Tibial nerve (tissue), 4 donors: ENCODE results near the gene PCDH9. TPM values are rescaled to one million over a fixed set of nuclear protein-coding genes. Genes with fewer than 3 reads are reported as not detected.
"Not testable (repeated sequence)": the region's sequence is repeated elsewhere in the genome, so short reads cannot be mapped to it uniquely, and the experiment has no call there.

Source experiments
- DNase-seq, 2 donors: peaks; one replicate each; pipeline ENCODE4 v3.0.0-alpha.2; 2019; ENCODE audit warnings: low spot score in 2 of 2
- H3K27ac ChIP-seq, 4 donors: fragments of 200-600 bp; sonication (generic) in 3 of 4; one replicate each; pipeline ENCODE4 v1.5.1; 2017 to 2019; ENCODE audit warnings: mild to moderate bottlenecking in 1 of 4
- H3K27me3 ChIP-seq, 2 donors: fragments of 200-600 bp; sonication (generic) in 1 of 2; one replicate each; pipeline versions ENCODE4 v1.5.1 to v1.6.0; 2017 to 2019
- H3K36me3 ChIP-seq, 3 donors: fragments of 200-600 bp; sonication (generic); one replicate each; pipeline ENCODE4 v1.5.1; 2018 to 2019
- H3K4me1 ChIP-seq, 4 donors: fragments of 200-600 bp; sonication (generic) in 3 of 4; one replicate each; pipeline ENCODE4 v1.5.1; 2017 to 2019
- H3K4me3 ChIP-seq, 4 donors: fragments of 200-600 bp; sonication (generic) in 3 of 4; one replicate each; pipeline ENCODE4 v1.5.1; 2017 to 2019; ENCODE audit warnings: mild to moderate bottlenecking in 1 of 4, moderate library complexity in 1 of 4
- H3K9me3 ChIP-seq, 4 donors: fragments of 200-600 bp; sonication (generic) in 3 of 4; one replicate each; pipeline ENCODE4 v1.5.1; 2017 to 2019
- EP300 ChIP-seq, 2 donors: sonication (generic); formaldehyde crosslinking; IDR thresholded peaks; one replicate each; pipeline ENCODE4 v1.6.1; 2017; ENCODE audit warnings: antibody characterized with exemption in 2 of 2, mild to moderate bottlenecking in 1 of 2
- POLR2A ChIP-seq, 2 donors: fragments of 450-650 bp; IDR thresholded peaks; one replicate each; pipeline ENCODE4 v1.6.1; 2017; ENCODE audit warnings: antibody characterized with exemption in 2 of 2, mild to moderate bottlenecking in 2 of 2, moderate library complexity in 2 of 2
- WGBS, 2 donors: methylation state at CpG; one replicate each; pipeline ENCODE4 v1.1.5; 2018; 5-methylcytosine and 5-hydroxymethylcytosine counted together
- total RNA-seq, 4 donors: library from RNA; depleted of rRNA; stranded (reverse); fragments of >200 nt; gene quantifications; one replicate each; pipeline ENCODE4 v1.1.0, GENCODE V29; 2016
- TF ChIP-seq, protein P1 (sequence below), 5 experiments: fragments of 200-600 bp in 3 of 5; fragments of 450-650 bp in 2 of 5; sonication (generic) in 3 of 5; IDR thresholded peaks; one replicate each; pipeline ENCODE4 v1.5.1; 2016 to 2019; ENCODE audit warnings: antibody characterized with exemption in 5 of 5, mild to moderate bottlenecking in 3 of 5, moderate library complexity in 2 of 5

The PCDH9 gene
- total RNA-seq, 4 donors from 2014 or later = 11.8 to 28.6 (median 14.4) TPM

DNA sequence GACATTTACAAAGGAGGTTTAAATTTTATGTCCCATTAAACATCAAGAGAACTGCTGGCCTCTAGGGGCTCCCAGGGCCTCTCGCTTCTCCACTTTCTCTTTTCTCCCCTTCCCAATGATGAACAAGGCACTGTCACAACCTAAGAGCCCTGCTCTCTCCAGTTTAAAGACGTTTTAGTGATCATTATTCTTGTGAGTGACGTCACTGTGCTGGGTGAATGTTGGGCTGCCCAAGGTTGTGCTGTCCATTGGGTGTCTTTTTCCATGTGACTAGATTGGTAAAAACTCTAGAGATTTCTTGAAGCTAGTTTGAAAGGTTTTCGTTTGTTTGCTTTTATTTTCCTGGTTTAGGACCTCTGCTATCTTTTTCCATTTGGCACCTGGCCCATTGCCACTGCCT, 602.6 kb downstream of the PCDH9 start:
- Histone ChIP-seq H3K27ac (no peak overlapping the region), H3K4me3 (no peak overlapping the region), H3K9me3 (no peaks in the 10 kb centered on the region), H3K36me3 (no peaks in the 10 kb centered on the region), H3K4me1 (no peaks in the 10 kb centered on the region), H3K27me3 (no peaks in the 10 kb centered on the region)
- 65 to 70% methylated on average over 4 of the region's 4 CpGs for WGBS, 2 donors
- DNase-seq = no peak
- TF ChIP-seq, protein P1, sequence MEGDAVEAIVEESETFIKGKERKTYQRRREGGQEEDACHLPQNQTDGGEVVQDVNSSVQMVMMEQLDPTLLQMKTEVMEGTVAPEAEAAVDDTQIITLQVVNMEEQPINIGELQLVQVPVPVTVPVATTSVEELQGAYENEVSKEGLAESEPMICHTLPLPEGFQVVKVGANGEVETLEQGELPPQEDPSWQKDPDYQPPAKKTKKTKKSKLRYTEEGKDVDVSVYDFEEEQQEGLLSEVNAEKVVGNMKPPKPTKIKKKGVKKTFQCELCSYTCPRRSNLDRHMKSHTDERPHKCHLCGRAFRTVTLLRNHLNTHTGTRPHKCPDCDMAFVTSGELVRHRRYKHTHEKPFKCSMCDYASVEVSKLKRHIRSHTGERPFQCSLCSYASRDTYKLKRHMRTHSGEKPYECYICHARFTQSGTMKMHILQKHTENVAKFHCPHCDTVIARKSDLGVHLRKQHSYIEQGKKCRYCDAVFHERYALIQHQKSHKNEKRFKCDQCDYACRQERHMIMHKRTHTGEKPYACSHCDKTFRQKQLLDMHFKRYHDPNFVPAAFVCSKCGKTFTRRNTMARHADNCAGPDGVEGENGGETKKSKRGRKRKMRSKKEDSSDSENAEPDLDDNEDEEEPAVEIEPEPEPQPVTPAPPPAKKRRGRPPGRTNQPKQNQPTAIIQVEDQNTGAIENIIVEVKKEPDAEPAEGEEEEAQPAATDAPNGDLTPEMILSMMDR (IDR thresholded peaks at IDR 0.05) = no peak
- no peak for TF ChIP-seq POLR2A (IDR thresholded peaks at IDR 0.05)
- no peak for TF ChIP-seq EP300 (IDR thresholded peaks at IDR 0.05)

DNA sequence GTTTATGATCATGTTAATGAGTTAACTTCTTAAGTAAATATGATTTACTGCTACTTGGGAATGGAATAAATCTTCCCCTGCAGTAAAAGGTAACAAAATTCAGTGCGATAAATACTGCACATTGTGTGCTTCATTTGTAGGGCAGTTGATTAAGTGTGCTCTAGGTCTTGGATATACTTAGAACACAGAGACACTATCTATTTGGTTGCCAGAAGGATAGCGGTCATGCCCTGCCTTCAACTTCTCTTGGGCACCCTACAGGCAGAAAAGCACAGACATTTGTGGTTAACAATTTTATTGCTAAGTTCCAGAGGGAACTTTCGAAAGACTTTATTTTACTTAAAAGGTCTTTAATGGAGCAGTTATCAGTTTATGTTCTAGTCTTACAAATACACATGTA, 605.8 kb downstream of the PCDH9 start:
- DNase-seq = no peak

DNA sequence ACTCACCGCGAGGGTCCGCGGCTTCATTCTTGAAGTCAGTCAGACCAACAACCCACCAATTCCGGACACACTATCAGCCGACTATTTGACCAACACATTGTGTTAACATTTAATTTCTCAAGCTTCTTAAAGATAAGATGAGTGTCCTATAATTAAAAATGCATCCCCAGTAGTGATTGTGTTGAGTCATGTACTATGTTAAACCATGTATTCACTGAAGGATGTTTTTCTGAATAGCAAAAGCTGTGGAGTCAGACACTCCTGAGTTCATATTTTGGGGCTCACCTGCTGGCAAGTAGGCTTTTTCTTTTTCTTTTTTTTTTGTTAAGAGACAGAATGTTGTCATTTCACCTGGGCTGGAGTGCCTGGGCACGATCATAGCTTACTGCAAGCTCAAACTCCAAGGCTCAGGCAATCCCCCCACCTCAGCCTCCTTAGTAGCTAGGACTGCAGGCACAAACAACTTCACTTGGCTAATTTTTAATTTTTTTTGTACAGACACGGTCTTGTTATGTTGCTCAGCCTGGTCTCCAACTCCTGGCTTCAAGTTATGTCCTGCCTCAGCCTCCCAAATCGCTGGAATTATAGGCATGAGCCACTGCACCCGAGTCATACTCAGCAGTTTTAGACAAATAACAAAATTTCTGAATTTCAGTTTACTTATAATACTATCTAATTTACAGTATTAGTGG, 606.9 kb downstream of the PCDH9 start:
- no peaks in the 10 kb centered on the region for H3K36me3 ChIP-seq

More for the DNA sequence above, 605.8 kb downstream of the PCDH9 start:
- Histone ChIP-seq H3K4me1 (no peaks in the 10 kb centered on the region), H3K36me3 (no peaks in the 10 kb centered on the region), H3K4me3 (no peak overlapping the region), H3K27me3 (no peaks in the 10 kb centered on the region), H3K27ac (no peak overlapping the region), H3K9me3 (no peaks in the 10 kb centered on the region)
- WGBS, 2 donors = 78 to 84% methylated on average over 3 of the region's 3 CpGs
- TF ChIP-seq EP300 (IDR thresholded peaks at IDR 0.05) (no peak), POLR2A (IDR thresholded peaks at IDR 0.05) (no peak)
- TF ChIP-seq, protein P1 (IDR thresholded peaks at IDR 0.05) = no peak

DNA sequence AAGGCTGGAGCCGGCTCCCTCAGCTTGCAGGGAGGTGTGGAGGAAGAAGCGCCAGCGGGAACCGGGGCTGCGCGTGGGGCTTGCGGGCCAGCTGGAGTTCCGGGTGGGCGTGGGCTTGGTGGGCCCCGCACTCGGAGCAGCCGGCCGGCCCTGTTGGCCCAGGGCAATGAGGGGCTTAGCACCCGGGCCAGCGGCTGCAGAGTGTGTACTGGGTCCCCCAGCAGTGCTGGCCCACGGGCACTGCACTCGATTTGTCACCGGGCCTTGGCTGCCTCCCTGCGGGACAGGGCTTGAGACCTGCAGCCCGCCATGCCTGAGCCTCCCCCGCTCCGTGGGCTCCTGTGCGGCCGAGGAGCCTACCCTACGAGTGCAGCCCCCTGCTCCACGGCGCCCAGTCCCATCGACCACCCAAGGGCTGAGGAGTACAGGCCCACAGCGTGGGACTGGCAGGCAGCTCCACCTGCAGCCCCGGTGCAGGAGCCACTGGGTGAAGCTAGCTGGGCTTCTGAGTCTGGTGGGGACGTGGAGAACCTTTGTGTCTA, 608.2 kb downstream of the PCDH9 start:
- WGBS, 2 donors = 95 to 98% methylated on average over 25 to 27 of the region's 31 CpGs
- H3K27ac ChIP-seq, H3K4me3 ChIP-seq, DNase-seq, H3K9me3 ChIP-seq, H3K27me3 ChIP-seq, H3K36me3 ChIP-seq, H3K4me1 ChIP-seq: not testable (repeated sequence)

More for the DNA sequence above, 606.9 kb downstream of the PCDH9 start:
- TF ChIP-seq POLR2A (IDR thresholded peaks at IDR 0.05) = no peak
- no peak for TF ChIP-seq EP300 (IDR thresholded peaks at IDR 0.05)
- TF ChIP-seq, protein P1 (IDR thresholded peaks at IDR 0.05) = no peak
- H3K4me3 ChIP-seq = no peak overlapping the region
- H3K4me1 ChIP-seq = no peaks in the 10 kb centered on the region
- no peaks in the 10 kb centered on the region for H3K9me3 ChIP-seq
- 95 to 97% methylated on average over 10 of the region's 10 CpGs for WGBS, 2 donors
- no peaks in the 10 kb centered on the region for H3K27me3 ChIP-seq
- no peak for DNase-seq
- H3K27ac ChIP-seq = no peak overlapping the region

DNA sequence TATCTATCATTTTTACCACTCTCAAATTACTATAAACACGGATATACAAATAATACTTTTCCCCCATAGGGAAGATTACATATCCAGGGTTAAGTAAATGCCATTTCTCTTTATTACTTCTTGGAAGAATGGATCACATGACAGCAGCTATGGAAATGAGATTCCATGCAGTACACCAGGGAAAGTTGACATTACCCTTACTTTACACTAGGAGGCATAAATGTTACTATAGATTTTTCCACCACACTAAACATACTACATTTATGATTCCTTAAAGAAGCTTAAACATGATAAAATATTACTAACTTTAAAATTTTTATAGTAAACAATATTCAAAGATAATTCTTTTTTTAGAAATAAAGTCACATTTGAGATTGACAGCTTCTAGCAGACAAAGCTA, 611.4 kb downstream of the PCDH9 start:
- Histone ChIP-seq H3K27ac (no peak overlapping the region), H3K4me1 (no peaks in the 10 kb centered on the region), H3K9me3 (no peaks in the 10 kb centered on the region), H3K27me3 (no peaks in the 10 kb centered on the region), H3K4me3 (no peak overlapping the region), H3K36me3 (no peaks in the 10 kb centered on the region)
- 16 to 31% methylated on average over 1 of the region's 1 CpG for WGBS, 2 donors
- TF ChIP-seq EP300 (IDR thresholded peaks at IDR 0.05) (no peak), POLR2A (IDR thresholded peaks at IDR 0.05) (no peak)
- TF ChIP-seq, protein P1 (IDR thresholded peaks at IDR 0.05) = peak in 1 of 5 experiments; percentile 17
- no peak for DNase-seq
